T-helper 2 cell (primary cell): ENCODE measurements around the gene TSHR.
A peak's percentile ranks its signal among the peaks of the same experiment; 100 is the strongest.

Source experiments
- DNase-seq, 5 experiments: peaks; one replicate each; pipeline versions ENCODE4 v3.0.0 to v3.0.0-alpha.2; 2012 to 2022

TSHR gene

GRCh38 chr14:81141426-81141825, 186.0 kb downstream of the TSHR start:
- no peak for DNase-seq

- DNase-seq, result no peak
Observed at GRCh38 chr14:81143793-81144192, 188.4 kb downstream of the TSHR start.

- no peak for DNase-seq
Observed at GRCh38 chr14:81144824-81145603, 189.6 kb downstream of the TSHR start.

- DNase-seq, result no peak
Observed at GRCh38 chr14:81147140-81147897, 191.9 kb downstream of the TSHR start.

GRCh38 chr14:81148635-81149034, 193.2 kb downstream of the TSHR start:
- no peak for DNase-seq

GRCh38 chr14:81153187-81153586, 197.8 kb downstream of the TSHR start:
- no peak for DNase-seq

GRCh38 chr14:81157431-81157830, 202.0 kb downstream of the TSHR start:
- no peak for DNase-seq

- no peak for DNase-seq
Observed at GRCh38 chr14:81161088-81161487, 205.7 kb downstream of the TSHR start.

- DNase-seq, result no peak
Observed at GRCh38 chr14:81161749-81162148, 206.3 kb downstream of the TSHR start.

GRCh38 chr14:81162941-81163340, 207.5 kb downstream of the TSHR start:
- DNase-seq, result no peak

GRCh38 chr14:81164167-81164774, 208.8 kb downstream of the TSHR start:
- peak in 2 of 5 experiments; percentile 20 to 82 for DNase-seq

- DNase-seq, result no peak
Observed at GRCh38 chr14:81165188-81165587, 209.8 kb downstream of the TSHR start.

- no peak for DNase-seq
Observed at GRCh38 chr14:81166121-81166520, 210.7 kb downstream of the TSHR start.

- no peak for DNase-seq
Observed at GRCh38 chr14:81169267-81169666, 213.8 kb downstream of the TSHR start.

GRCh38 chr14:81169711-81170103, 214.3 kb downstream of the TSHR start:
- peak in 1 of 5 experiments; percentile 37 for DNase-seq

- DNase-seq, result peak; percentile 81 to 93 (median 82)
Observed at GRCh38 chr14:81170104-81170828, 214.8 kb downstream of the TSHR start.

GRCh38 chr14:81170829-81171195, 215.4 kb downstream of the TSHR start:
- no peak for DNase-seq

GRCh38 chr14:81172353-81172752, 216.9 kb downstream of the TSHR start:
- DNase-seq, result no peak

GRCh38 chr14:81172881-81173280, 217.5 kb downstream of the TSHR start:
- no peak for DNase-seq

- DNase-seq, result no peak
Observed at GRCh38 chr14:81176241-81176640, 220.8 kb downstream of the TSHR start.

GRCh38 chr14:81177225-81177624, 221.8 kb downstream of the TSHR start:
- DNase-seq, result no peak

- DNase-seq, result peak in 1 of 5 experiments; percentile 50
Observed at GRCh38 chr14:81178063-81178462, 222.6 kb downstream of the TSHR start.

- no peak for DNase-seq
Observed at GRCh38 chr14:81179631-81180030, 224.2 kb downstream of the TSHR start.
